Mesodermal cell (in vitro differentiated cells): ENCODE data around the gene AGFG2.
A peak's percentile ranks its signal among the peaks of the same experiment; 100 is the strongest.

ENCODE experiments used
- H3K27ac ChIP-seq: 2 replicates; pipeline ENCODE4 v1.7.0; 2013; ENCODE audit warnings: mild to moderate bottlenecking, low read depth, low read length, moderate library complexity; ENCODE audit not compliant: severe bottlenecking
- H3K36me3 ChIP-seq: 2 replicates; pipeline ENCODE4 v1.7.1; 2013; ENCODE audit warnings: mild to moderate bottlenecking, low read length, moderate library complexity; ENCODE audit not compliant: control insufficient read depth, insufficient read depth
- H3K4me1 ChIP-seq: one replicate; pipeline ENCODE4 v1.7.1; 2013; ENCODE audit warnings: mild to moderate bottlenecking, low read length; ENCODE audit not compliant: insufficient read depth, control insufficient read depth, poor library complexity, severe bottlenecking
- H3K4me3 ChIP-seq: 2 replicates; pipeline ENCODE4 v1.7.0; 2013; ENCODE audit warnings: low read length, control low read depth, mild to moderate bottlenecking; ENCODE audit not compliant: insufficient read depth, poor library complexity, severe bottlenecking; ENCODE audit errors: extremely low read depth
- H3K9me3 ChIP-seq: 2 replicates; pipeline ENCODE4 v1.7.1; 2013; ENCODE audit warnings: mild to moderate bottlenecking, low read length, moderate library complexity; ENCODE audit not compliant: control insufficient read depth
- WGBS, 2 experiments: methylation state at CpG; one replicate each; pipeline ENCODE4 v1.1.5; 2013; ENCODE audit warnings: missing lambda C conversion rate in 2 of 2; ENCODE audit not compliant: insufficient coverage in 2 of 2; 5-methylcytosine and 5-hydroxymethylcytosine counted together

AGFG2 gene

GRCh38 chr7:100566018-100566531, 27.1 kb downstream of the AGFG2 start:
- no peak overlapping the region for H3K4me3 ChIP-seq
- H3K4me1 ChIP-seq, result peaks cover 7% of the 10 kb centered on the region
- no peaks in the 10 kb centered on the region for H3K9me3 ChIP-seq
- 98 to 100% methylated on average over 3 to 5 of the region's 6 CpGs for WGBS, 2 experiments
- H3K27ac ChIP-seq, result no peak overlapping the region
- H3K36me3 ChIP-seq, result peaks cover 11% of the 10 kb centered on the region

GRCh38 chr7:100567031-100567730, 28.2 kb downstream of the AGFG2 start:
- WGBS, 2 experiments, result 75 to 80% methylated on average over 5 to 9 of the region's 12 CpGs
- H3K36me3 ChIP-seq, result peaks cover 8% of the 10 kb centered on the region
- peaks cover 18% of the 10 kb centered on the region for H3K4me1 ChIP-seq
- no peak overlapping the region for H3K27ac ChIP-seq
- H3K4me3 ChIP-seq, result no peak overlapping the region
- no peaks in the 10 kb centered on the region for H3K9me3 ChIP-seq

- Histone ChIP-seq H3K27ac (no peak overlapping the region), H3K4me1 (peaks cover 22% of the 10 kb centered on the region), H3K9me3 (no peaks in the 10 kb centered on the region), H3K36me3 (peaks cover 5% of the 10 kb centered on the region), H3K4me3 (no peak overlapping the region)
- WGBS, 2 experiments, result 72 to 80% methylated on average over 3 of the region's 3 CpGs
Measured at GRCh38 chr7:100567751-100568175, 28.8 kb downstream of the AGFG2 start.

- 81 to 86% methylated on average over 4 to 7 of the region's 11 CpGs for WGBS, 2 experiments
Measured at GRCh38 chr7:100568176-100568895, 29.3 kb downstream of the AGFG2 start.

GRCh38 chr7:100568896-100569844, 30.2 kb downstream of the AGFG2 start:
- Histone ChIP-seq H3K27ac (no peak overlapping the region), H3K4me1 (peaks cover 22% of the 10 kb centered on the region), H3K9me3 (no peaks in the 10 kb centered on the region), H3K4me3 (peak overlapping the region; percentile 30), H3K36me3 (peaks cover 14% of the 10 kb centered on the region)
- 24 to 33% methylated on average over 27 to 32 of the region's 36 CpGs for WGBS, 2 experiments

More at GRCh38 chr7:100568176-100568895, 29.3 kb downstream of the AGFG2 start:
- Histone ChIP-seq H3K36me3 (peaks cover 10% of the 10 kb centered on the region), H3K4me3 (no peak overlapping the region), H3K27ac (no peak overlapping the region), H3K4me1 (peaks cover 22% of the 10 kb centered on the region), H3K9me3 (no peaks in the 10 kb centered on the region)

- H3K9me3 ChIP-seq, result no peaks in the 10 kb centered on the region
Measured at GRCh38 chr7:100570954-100571828, 32.2 kb downstream of the AGFG2 start.

GRCh38 chr7:100571829-100572116, 32.8 kb downstream of the AGFG2 start:
- peaks cover 22% of the 10 kb centered on the region for H3K4me1 ChIP-seq
- H3K36me3 ChIP-seq, result peaks cover 35% of the 10 kb centered on the region
- WGBS, 2 experiments, result 83 to 96% methylated on average over 1 to 2 of the region's 2 CpGs
- no peak overlapping the region for H3K27ac ChIP-seq
- no peaks in the 10 kb centered on the region for H3K9me3 ChIP-seq
- H3K4me3 ChIP-seq, result no peak overlapping the region

More at GRCh38 chr7:100570954-100571828, 32.2 kb downstream of the AGFG2 start:
- Histone ChIP-seq H3K4me1 (peaks cover 22% of the 10 kb centered on the region), H3K27ac (no peak overlapping the region), H3K36me3 (peaks cover 30% of the 10 kb centered on the region), H3K4me3 (no peak overlapping the region)
- WGBS, 2 experiments, result 63 to 76% methylated on average over 17 to 22 of the region's 26 CpGs

- WGBS, 2 experiments, result 89 to 91% methylated on average over 17 to 20 of the region's 20 CpGs
- H3K4me3 ChIP-seq, result no peak overlapping the region
- peaks cover 22% of the 10 kb centered on the region for H3K4me1 ChIP-seq
- peaks cover 37% of the 10 kb centered on the region for H3K36me3 ChIP-seq
- no peak overlapping the region for H3K27ac ChIP-seq
- H3K9me3 ChIP-seq, result no peaks in the 10 kb centered on the region
Measured at GRCh38 chr7:100572281-100572948, 33.4 kb downstream of the AGFG2 start.

- peaks cover 44% of the 10 kb centered on the region for H3K36me3 ChIP-seq
- H3K4me3 ChIP-seq, result no peak overlapping the region
- no peaks in the 10 kb centered on the region for H3K9me3 ChIP-seq
- H3K27ac ChIP-seq, result no peak overlapping the region
- peaks cover 22% of the 10 kb centered on the region for H3K4me1 ChIP-seq
- WGBS, 2 experiments, result 94 to 95% methylated on average over 22 to 27 of the region's 30 CpGs
Measured at GRCh38 chr7:100572949-100573675, 34.1 kb downstream of the AGFG2 start.
